Spinal cord (tissue), 10 donors: ENCODE results near the gene SCNN1A. TPM values are rescaled to one million over a fixed set of nuclear protein-coding genes. Genes with fewer than 3 reads are reported as not detected.

Experiments
- DNase-seq, 6 donors: peaks; one replicate each; pipeline versions ENCODE4 v3.0.0 to v3.0.0-alpha.2; 2013 to 2015; ENCODE audit warnings: low spot score in 6 of 6, low read depth in 4 of 6
- H3K27ac ChIP-seq: one replicate; pipeline ENCODE4 v1.5.1; 2013; ENCODE audit warnings: low read depth, low read length, control low read depth
- H3K27me3 ChIP-seq: one replicate; pipeline ENCODE4 v1.6.1; 2013; ENCODE audit warnings: low read length; ENCODE audit not compliant: control insufficient read depth, insufficient read depth
- H3K36me3 ChIP-seq: one replicate; pipeline ENCODE4 v1.6.1; 2013; ENCODE audit warnings: low read length; ENCODE audit not compliant: control insufficient read depth, insufficient read depth
- H3K4me1 ChIP-seq: one replicate; pipeline ENCODE4 v1.6.1; 2013; ENCODE audit warnings: low read length; ENCODE audit not compliant: control insufficient read depth, insufficient read depth
- H3K4me3 ChIP-seq: one replicate; pipeline ENCODE4 v1.5.1; 2013; ENCODE audit warnings: low read depth, low read length, control low read depth
- H3K9me3 ChIP-seq: one replicate; pipeline ENCODE4 v1.6.1; 2013; ENCODE audit warnings: low read length; ENCODE audit not compliant: control insufficient read depth, insufficient read depth
- WGBS: methylation state at CpG from one replicate; pipeline ENCODE4 v1.1.5; 2013; ENCODE audit warnings: missing lambda C conversion rate; ENCODE audit not compliant: insufficient coverage; 5-methylcytosine and 5-hydroxymethylcytosine counted together
- polyA plus RNA-seq, 2 donors: library from polyadenylated mRNA; unstranded; fragments of 120-200 nt; gene quantifications; one replicate each; pipeline ENCODE4 v1.2.1, GENCODE V29; 2013; ENCODE audit not compliant: insufficient read length in 2 of 2
- total RNA-seq, 2 donors: library from RNA; depleted of rRNA in 1 of 2; stranded (reverse); fragments of 120-200 nt in 1 of 2; fragments of >200 nt in 1 of 2; gene quantifications; one replicate each; pipeline versions ENCODE4 v1.2.3 to v1.2.4, GENCODE V29; 2013 to 2014
- donor health status: healthy.

The SCNN1A gene
- total and polyA plus RNA-seq, 4 donors, result 0.40 to 1.3 (median 0.73) TPM

DNA sequence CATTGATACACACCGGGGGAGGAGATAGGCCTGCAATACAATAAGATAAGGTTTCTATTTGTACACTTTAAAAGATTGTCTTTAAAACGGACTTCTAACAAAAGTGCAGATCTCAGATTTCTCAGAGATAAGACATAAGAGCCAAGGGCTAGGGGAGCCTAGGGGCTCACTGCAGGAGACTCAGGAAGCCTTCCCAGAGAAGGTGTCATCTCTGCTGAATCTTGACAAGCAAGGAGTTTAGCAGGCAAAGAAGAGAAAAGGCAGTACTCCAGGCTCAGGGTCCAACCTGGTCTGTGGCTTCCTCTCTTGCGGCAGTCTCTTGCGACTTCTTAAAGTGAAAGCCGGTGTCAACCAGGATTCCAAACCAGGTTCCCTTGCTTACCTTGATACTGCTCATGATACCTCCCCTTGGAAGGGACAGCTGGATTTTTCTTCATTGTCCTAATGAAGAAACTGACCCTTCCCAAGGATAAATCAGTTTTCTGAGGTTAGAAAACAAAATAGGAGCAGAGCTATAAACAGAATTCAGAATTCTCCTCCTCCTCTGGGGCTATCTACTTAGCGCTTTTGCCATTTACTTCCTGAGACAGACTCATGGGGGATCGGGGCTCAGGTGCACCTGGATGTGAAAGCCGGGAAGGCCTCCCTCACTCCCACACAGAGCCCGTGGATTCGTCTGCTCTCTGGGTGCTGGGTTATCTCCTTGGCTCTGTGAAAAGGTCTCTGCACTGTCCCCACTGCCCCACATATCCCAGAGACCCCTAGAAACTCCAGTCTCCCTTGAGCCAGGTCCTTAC lies 1.7 kb upstream of the SCNN1A start:
- Histone ChIP-seq H3K36me3 (no peaks in the 10 kb centered on the region), H3K4me1 (peaks cover 20% of the 10 kb centered on the region), H3K27me3 (peaks cover 28% of the 10 kb centered on the region), H3K4me3 (no peak overlapping the region), H3K9me3 (no peaks in the 10 kb centered on the region), H3K27ac (peak overlapping the region; percentile 2)
- WGBS, result 73% methylated on average over 6 of the region's 10 CpGs
- DNase-seq, result no peak

DNA sequence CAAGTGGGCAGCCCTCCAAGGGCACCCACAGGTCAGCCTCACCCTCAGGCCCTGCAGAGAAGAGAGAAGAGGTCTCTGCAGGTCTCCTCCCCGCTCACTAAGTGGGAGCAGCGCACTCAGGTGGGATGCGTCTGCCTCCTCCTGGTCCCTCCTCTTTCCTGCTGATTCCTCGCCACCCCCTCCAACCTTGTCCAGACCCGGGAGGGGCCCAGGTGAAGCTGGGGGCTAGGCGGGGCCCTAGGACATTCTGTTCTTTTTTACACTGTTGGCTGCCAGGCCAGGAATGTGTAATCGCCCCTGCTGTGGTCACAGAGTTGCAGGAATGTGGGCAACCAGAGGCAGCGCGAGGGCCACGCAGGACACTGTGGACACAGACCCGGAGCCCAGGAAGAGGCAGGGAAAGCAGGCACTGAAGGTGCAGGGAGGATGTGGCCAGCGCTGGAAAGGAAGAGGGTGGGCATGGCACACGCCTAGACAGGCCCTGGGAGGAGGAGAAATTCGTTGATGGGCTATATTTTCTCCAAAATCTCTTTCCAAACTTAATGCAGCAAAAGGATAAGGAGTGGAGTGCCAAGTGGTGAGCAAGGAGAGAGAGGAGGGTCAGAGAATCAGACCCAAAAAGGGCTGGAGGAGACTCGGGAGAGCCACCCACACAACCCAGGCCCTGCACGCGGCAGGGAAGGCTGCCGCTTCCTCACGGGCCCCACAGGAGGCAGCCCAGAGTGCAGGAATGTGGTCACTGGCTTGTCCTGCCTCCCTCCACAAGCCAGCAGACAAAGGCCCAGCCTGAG lies 911 bp upstream of the SCNN1A start:
- no peak for DNase-seq
- 60% methylated on average over 12 of the region's 19 CpGs for WGBS
- Histone ChIP-seq H3K27me3 (peaks cover 28% of the 10 kb centered on the region), H3K4me1 (peaks cover 20% of the 10 kb centered on the region), H3K4me3 (no peak overlapping the region), H3K9me3 (no peaks in the 10 kb centered on the region), H3K36me3 (no peaks in the 10 kb centered on the region), H3K27ac (peak overlapping the region; percentile 2)

DNA sequence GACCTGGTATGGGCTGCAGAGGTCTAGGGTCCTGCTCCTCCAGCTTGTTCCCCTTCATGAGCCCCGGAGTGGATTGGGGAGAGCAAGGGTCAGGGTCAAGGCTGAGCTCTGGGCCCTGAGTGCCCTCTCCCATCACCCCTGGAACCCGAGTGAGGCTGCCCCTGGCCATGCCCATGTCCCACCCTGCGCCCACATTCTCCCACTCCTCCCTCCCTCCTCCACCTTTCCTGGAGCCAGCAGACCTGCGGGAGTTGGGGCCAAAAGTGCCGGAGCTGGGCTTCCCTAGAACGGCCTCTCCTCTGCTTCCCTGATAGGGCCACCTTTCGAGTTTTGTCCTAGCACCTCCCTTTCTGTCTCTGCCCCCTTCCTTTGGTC lies 590 bp downstream of the SCNN1A start:
- H3K27me3 ChIP-seq, result peaks cover 28% of the 10 kb centered on the region
- H3K4me3 ChIP-seq, result no peak overlapping the region
- DNase-seq, result no peak
- no peak overlapping the region for H3K27ac ChIP-seq
- WGBS, result 62% methylated on average over 7 of the region's 7 CpGs
- no peaks in the 10 kb centered on the region for H3K9me3 ChIP-seq
- peaks cover 20% of the 10 kb centered on the region for H3K4me1 ChIP-seq
- no peaks in the 10 kb centered on the region for H3K36me3 ChIP-seq

DNA sequence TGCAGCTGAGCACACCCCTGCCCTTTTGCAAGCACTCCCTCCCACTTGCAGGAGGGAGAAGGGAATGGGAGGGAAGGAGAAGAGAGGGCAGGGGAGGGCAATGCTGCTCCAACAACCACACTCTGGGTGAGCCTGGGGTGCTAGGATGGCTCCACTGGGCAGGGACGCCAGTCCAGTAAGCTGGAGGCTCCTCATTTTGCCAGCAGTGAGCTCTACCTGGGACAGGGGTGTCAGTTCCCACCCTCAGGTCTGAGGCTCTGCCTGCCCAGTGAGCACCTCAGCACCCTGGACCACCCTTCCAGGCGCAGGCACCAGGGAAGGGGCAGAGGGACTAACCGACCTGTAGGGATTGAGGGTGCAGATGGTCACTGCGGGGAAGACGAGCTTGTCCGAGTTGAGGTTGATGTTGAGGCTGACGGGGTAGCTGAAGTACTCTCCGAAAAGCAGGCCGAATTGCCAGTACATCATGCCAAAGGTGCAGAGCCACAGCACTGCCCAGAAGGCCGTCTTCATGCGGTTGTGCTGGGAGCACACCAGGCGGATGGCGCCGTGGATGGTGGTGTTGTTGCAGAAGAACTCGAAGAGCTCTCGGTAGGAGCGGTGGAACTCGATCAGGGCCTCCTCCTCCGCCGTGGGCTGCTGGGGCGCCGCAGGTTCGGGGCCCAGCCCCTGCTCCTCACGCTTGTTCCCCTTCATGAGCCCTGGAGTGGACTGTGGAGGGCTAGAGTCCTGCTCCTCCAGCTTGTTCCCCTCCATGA lies 1.2 kb downstream of the SCNN1A start:
- Histone ChIP-seq H3K36me3 (no peaks in the 10 kb centered on the region), H3K27ac (no peak overlapping the region), H3K4me1 (peaks cover 20% of the 10 kb centered on the region), H3K4me3 (no peak overlapping the region), H3K27me3 (peaks cover 28% of the 10 kb centered on the region), H3K9me3 (no peaks in the 10 kb centered on the region)
- 68% methylated on average over 23 of the region's 24 CpGs for WGBS
- no peak for DNase-seq

DNA sequence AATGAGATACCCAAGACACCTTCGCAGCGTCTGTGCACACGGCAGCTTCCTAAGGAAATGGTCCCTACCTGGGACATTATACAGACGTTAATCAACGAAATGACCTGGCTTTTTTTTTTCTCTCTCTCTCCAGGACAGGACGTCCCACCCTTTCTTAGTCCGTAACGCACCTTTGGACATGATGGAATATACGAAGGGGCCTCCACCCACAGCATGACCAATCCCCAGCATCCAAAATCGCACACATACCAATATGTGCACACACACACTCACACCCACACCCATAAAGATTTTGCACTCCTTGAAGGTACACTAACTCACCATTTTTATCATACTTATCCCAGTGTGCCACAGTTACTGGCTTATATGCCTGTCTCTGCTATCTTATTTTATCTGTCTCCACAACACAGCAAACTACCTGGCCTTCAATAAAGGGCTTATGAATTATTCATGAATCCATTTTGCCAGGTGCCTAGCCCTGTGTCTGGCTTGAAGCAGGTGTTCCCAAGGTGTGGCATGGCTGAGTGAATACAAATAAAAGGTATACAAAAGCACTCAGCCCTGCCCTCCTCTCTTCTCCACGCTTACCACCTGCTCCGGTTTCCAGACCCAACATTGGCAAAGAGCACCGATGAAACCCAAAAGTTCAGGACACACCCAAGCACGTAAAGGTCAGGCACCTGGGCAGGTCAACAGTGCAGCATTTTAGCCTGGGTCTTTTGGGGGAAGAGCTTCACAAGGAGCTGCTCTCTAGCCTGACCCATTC lies 2.2 kb downstream of the SCNN1A start:
- Histone ChIP-seq H3K36me3 (no peaks in the 10 kb centered on the region), H3K9me3 (no peaks in the 10 kb centered on the region), H3K27ac (no peak overlapping the region), H3K4me1 (peaks cover 20% of the 10 kb centered on the region), H3K4me3 (no peak overlapping the region), H3K27me3 (peaks cover 28% of the 10 kb centered on the region)
- DNase-seq, result no peak
- 67% methylated on average over 14 of the region's 14 CpGs for WGBS

DNA sequence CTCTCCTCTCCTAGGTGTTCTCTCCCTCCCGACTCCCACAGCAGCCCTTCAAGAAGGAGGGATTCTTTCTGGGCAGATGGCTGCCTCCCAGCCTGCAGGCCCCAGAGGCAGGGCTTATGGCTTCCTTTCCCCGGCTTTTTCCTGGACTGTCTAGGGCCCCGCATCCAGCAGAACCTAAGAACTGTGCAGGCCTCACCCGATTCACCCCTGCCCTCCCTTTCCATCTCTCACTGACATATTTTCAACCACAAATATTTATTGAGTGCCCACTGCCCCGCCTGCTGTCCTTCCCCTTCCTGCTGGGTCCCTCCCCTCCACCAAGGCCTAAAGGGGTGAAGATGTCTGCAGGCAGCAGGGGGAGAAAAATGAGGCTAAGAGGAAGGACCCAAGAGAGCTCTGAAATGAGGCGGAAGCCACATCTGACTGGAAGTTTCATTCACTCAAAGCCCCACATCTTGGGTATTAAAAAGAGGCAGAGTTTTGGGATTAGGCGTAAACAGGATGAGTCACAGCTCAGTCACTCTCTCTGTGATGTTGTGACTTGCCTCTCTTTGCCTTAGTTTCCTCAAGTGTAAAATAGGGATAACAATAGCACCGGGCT lies 2.9 kb downstream of the SCNN1A start:
- Histone ChIP-seq H3K36me3 (no peaks in the 10 kb centered on the region), H3K27ac (no peak overlapping the region), H3K4me1 (peaks cover 20% of the 10 kb centered on the region), H3K9me3 (no peaks in the 10 kb centered on the region), H3K4me3 (no peak overlapping the region), H3K27me3 (peaks cover 25% of the 10 kb centered on the region)
- WGBS, result 53% methylated on average over 3 of the region's 8 CpGs
- DNase-seq, result peak in 1 of 6 donors; percentile 15

DNA sequence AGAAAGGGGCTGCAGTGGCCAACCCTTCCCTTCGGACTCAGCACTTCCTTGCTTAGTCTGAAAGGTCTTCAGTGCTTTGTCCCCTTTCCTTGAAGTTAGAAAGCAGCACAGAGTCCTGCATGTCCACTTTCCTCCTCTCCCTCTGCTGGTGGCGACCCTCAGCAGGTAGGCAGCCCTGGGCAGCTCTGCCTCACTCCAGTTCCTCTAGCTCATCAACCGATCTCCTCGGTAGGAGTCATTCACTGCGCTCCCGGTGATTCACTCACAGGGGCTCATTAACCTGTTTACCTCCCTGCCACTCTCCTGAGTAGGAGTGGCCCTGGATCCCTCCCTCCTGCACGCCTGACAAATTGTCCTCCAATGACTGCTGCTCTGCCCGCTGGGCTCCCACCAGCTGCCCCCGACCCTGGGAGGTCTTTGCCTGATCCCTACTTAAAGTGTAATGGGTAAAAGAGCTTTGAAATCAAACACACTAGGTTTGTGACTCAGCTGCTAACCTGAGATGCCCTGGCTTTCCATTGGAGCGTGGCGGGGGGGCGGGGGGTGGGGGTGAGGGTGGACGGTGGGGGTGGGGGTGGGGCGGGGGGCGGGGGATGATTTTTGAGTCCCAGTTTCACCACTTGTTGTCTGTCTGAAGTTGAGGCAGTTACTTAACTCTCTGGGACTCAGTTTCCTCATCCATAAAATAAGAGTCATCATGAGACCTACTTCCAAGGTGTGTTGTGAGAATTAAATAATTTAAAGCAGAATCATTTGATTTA lies 4.2 kb downstream of the SCNN1A start:
- DNase-seq, result no peak

DNA sequence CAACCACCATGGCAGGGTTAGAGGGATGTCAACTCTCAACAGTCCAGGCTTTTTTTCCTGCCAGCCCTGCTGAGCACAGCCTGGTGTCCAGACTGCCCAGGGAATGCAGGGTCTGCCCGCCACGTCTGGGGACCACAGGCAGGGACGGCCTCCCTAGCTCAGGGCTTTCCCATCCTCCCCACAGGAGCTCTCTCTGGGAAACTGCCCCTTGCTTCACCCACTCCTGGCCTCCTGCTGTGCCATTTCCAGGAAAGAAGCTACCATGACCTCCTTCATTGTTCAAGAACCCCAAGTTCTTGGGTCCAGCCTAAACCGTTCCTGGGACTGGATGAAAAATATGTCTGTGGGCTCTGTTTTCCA lies 4.8 kb downstream of the SCNN1A start:
- H3K4me3 ChIP-seq, result no peak overlapping the region
- H3K27ac ChIP-seq, result no peak overlapping the region
- peaks cover 19% of the 10 kb centered on the region for H3K27me3 ChIP-seq
- peaks cover 10% of the 10 kb centered on the region for H3K4me1 ChIP-seq
- DNase-seq, result no peak
- no peaks in the 10 kb centered on the region for H3K9me3 ChIP-seq
- no peaks in the 10 kb centered on the region for H3K36me3 ChIP-seq
- WGBS, result 71% methylated on average over 3 of the region's 4 CpGs

More for the DNA sequence above, 4.2 kb downstream of the SCNN1A start:
- H3K36me3 ChIP-seq, result no peaks in the 10 kb centered on the region
- no peaks in the 10 kb centered on the region for H3K9me3 ChIP-seq
- 46% methylated on average over 7 of the region's 15 CpGs for WGBS
- peaks cover 13% of the 10 kb centered on the region for H3K4me1 ChIP-seq
- H3K4me3 ChIP-seq, result no peak overlapping the region
- H3K27ac ChIP-seq, result no peak overlapping the region
- H3K27me3 ChIP-seq, result peaks cover 20% of the 10 kb centered on the region
